Body of pancreas (tissue), 4 donors: ENCODE measurements around the gene CELSR3.

ENCODE experiments used
- POLR2A ChIP-seq, 3 donors: fragments of 450-650 bp; IDR thresholded peaks; one replicate each; pipeline ENCODE4 v1.6.1; 2016; ENCODE audit warnings: antibody characterized with exemption in 3 of 3, mild to moderate bottlenecking in 2 of 3
- TF ChIP-seq, protein P1 (sequence below), 7 experiments: fragments of 450-650 bp in 4 of 7; fragments of 200-600 bp in 3 of 7; sonication (generic) in 3 of 7; IDR thresholded peaks; one replicate each; pipeline ENCODE4 v1.5.1; 2016 to 2019; ENCODE audit warnings: antibody characterized with exemption in 7 of 7

DNA sequence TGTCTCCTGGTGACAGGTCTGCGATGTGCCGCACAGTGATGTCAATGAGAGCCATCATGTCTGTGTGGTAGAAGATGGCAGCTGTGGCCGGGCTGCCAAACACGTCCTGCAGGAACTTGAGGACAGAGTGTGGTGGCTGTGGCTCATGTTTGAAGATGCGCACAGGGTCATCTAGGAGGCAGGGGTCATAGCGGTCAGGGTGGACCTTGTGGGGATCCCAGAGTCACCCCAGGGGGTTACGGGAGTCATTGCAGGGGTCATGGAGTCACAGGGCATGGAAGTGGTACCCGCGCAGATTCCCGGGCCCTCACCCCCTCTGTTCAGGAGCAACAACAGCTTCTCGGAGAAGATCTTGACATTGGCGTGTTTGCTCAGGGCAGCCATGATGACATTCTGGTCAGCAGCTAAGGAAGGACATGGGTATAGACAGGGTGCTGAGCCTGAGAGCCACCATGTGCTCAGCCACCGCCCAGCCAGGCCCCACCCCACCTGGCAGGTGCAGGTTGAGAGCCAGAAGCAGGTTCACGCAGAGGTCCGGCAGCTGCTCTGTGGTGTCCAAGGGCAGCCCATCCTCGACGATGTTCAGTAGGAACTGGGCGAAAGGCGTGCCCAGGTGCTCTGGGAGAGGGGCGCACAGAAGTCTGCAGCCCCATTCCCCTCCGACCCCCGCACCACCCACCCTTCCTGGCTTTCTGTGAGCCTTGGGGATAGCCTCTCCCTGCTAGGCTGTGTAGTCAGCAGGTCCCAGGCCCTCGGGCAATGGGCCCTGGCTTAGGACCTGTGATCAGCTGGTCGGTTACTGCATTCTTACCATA lies 16.1 kb upstream of the CELSR3 start:
- TF ChIP-seq POLR2A (IDR thresholded peaks at IDR 0.05), result no peak
- TF ChIP-seq, protein P1, sequence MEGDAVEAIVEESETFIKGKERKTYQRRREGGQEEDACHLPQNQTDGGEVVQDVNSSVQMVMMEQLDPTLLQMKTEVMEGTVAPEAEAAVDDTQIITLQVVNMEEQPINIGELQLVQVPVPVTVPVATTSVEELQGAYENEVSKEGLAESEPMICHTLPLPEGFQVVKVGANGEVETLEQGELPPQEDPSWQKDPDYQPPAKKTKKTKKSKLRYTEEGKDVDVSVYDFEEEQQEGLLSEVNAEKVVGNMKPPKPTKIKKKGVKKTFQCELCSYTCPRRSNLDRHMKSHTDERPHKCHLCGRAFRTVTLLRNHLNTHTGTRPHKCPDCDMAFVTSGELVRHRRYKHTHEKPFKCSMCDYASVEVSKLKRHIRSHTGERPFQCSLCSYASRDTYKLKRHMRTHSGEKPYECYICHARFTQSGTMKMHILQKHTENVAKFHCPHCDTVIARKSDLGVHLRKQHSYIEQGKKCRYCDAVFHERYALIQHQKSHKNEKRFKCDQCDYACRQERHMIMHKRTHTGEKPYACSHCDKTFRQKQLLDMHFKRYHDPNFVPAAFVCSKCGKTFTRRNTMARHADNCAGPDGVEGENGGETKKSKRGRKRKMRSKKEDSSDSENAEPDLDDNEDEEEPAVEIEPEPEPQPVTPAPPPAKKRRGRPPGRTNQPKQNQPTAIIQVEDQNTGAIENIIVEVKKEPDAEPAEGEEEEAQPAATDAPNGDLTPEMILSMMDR (IDR thresholded peaks at IDR 0.05), result no peak
